ENCODE results near the gene DSCAML1.
A peak's percentile ranks its signal among the peaks of the same experiment; 100 is the strongest.

The DSCAML1 gene

DNA sequence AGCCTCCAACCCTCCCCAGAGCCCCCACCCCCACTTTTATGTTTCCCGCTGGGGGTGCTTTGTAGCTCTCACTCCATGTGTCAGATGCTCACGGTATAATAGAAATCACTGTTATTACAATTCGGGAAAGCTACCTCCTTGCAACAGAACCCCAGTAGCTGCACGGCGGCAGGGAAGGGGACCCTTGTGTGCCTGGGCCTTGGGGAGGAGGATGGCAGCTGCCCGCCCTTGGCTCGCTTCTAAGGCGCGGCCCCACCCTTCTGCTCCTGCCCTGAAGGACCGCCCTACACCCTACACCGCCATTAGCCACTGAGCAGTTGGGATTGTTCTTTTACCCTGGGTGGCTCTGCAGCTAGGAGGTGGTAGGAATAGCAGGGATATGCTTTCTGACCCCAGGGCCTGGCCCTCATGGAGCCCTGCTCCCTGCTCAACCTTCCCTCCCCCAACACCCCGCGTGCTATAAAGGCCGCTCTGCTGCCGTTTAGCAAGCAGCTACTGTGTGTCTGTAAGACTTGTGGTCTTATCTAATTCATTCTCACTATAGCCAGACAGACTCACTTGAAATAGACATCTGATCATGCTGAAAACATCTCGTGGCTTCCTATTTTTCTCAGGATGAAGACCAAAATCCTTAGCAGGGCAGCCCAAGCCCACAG, 249.7 kb downstream of the DSCAML1 start:
- DNase-seq (ENCODE audit: low spot score) = no peak

DNA sequence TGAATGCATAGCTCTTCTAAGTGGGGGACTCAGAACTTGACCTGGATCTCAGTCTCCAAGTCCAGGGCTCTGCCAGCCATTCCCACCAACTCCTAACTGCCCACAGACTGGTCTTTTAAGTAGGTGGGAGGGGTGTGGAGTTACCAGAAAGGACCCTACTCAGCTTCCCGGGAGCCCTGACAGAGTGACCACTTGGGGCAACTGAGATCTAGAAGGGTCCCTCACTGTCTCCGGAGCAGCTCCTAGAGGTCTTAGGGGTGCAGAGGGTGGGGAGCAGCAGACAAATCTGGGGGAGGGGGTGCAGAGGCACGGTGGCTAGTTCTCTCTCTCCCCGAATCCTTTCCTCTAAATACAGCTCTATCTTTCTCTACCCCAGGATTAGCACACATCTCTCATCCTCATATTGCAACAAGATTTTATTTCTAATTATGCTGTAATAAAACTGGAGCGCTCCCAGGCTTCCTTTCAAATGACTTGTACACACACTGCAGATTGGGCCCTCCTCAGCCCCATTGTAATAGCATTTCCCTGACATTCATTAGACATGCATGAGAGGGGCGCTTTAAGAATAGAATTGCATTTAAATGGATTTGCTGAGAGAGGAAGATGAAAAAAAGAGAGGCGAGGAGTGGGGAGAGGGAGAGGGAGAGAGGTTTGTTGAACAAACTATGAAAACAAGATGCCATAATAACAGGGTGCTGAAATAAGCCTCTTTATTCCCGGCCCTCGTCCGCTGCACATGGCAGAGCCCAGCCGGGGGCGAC, 250.4 kb downstream of the DSCAML1 start:
- no peak for DNase-seq (ENCODE audit: low spot score)

DNA sequence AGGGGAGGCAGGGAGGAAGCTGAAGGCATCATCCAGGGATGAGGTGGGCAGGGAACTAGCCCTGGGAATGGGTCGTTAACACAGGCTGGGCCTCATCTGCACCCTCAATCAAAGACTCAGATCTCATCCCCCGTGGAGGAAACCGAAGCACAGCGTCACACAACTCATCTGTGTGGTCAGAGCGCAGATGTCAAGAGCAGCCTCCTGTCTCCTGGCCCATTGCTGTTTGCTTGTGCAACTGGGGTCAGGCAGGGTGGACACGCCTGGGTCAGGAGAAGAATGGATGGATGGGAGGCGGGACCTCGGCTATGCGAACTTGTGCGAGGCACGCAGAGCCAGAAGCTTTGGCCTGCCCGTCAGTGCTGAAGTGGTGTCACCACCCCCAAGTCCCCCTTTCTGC, 251.3 kb downstream of the DSCAML1 start:
- DNase-seq (ENCODE audit: low spot score) = no peak

DNA sequence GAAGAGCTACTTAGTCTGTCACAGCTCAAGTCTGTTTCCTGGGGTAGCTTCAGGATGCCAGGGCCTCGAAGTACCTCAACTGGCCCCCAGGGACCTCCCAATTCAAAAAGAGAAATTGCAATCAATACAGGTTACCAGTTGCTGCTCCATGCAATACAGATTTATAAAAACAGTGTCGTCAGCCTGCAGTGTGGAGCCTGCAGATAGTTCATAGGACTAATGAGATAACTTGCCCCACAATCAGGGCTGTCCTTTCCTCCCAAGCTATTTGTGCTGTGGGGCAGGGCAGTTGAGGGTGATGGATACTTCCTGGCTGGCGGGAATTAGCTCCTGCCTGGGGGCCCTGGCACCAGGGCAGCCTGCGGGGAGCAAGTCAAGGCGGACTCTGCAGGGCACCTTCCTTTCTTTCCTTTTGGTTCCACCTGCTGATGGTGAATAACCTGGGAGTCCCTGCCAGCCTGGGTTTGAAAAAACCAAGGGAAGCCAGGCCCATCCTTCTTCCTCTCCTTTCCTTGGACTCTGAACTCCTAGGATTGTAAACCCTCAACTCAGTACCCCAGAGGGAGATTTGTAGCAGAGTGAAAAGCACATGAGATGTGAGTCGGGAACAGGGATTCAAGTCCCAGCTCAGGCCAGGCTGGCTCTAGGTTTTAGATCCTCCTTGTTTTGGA, 252.8 kb downstream of the DSCAML1 start:
- no peak for DNase-seq (ENCODE audit: low spot score)

DNA sequence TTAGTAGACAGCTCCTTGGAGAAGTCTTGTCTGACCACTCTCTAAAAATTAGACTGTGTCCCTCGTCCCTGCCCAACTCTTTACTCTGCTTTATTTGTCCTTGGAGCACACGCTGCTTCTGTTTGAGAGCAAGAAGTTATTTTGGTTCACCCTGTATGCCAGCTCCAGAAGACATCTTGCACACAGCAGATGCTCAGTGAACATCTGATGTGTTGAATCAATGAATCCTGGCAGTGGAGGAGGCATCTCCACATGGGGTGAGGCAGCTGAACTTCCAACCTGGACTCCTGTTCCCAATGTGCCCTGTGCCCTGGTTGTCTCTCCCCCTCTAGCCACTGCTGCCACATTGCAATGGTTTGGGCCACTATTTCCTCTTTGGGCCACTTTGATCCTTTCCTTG, 255.8 kb downstream of the DSCAML1 start:
- DNase-seq (ENCODE audit: low spot score) = no peak

DNA sequence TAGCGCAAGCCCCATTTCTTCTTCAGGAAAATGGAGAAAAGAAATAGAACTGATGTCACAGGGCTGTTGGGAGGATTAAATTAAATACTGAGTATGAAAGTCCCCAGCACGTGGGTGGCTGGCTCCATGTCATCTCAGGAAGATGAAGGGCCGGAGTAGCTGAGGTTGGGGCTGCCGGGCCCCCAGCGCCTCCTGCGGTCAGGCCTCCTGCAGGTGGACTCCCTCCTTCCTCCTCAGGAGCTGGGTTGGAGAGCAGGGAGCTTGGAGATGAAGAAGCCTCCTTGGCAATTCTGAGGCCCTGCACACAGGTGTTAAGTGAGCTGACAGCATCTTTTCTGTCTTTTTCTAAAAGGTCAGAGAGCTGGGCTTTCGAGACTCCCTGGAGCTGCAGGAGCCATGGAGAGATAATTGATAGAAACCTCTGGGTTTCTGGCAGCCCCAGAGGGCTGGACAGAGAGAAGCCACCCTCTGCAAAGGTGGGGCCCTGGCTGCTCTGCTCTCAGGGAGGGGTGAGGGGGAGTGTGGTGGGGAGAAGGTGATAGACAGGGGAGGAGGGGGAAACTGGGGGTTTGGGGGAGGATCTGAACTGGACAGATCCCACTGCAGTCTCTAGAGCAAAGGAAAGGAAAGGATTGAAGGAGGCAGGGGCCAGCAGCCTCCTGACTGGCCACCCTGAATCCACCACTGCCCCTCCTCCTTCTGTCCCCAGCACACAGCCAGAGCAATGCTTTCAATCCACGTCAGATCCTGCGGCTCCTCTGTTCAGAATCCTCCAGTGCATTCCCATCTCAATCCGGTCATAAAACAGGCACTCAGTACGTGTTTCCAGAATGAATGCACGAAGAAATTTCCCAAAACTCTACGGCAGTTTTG, 258.5 kb downstream of the DSCAML1 start:
- DNase-seq (ENCODE audit: low spot score) = peak; percentile 64

DNA sequence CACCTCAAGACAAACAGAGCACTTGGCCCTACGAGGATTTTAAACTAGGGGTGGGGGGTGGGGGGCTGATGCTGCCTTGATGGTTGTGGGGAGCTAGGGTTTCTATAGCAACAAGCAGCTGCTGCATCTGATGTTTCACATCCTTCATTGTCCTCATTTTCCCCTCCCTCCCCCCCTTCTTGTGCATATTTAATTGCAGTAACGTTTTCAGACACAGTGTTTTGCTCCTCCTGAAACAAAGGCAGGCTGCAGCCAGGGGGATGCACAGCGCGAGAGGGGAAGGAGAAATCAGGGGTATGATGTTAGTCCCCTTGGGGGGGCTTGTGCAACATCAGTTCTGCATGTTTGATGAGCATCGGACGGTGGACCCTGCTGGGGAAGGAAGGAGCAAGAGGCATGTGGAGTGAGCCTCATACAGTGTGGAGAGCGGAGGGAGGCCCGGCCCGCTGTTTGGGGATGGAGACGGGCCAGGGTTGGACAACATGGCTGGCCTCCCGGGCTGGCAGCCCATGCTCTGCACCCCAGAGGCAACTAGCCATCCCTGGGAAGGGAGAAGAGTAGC, 261.1 kb downstream of the DSCAML1 start:
- DNase-seq (ENCODE audit: low spot score) = peak; percentile 79

DNA sequence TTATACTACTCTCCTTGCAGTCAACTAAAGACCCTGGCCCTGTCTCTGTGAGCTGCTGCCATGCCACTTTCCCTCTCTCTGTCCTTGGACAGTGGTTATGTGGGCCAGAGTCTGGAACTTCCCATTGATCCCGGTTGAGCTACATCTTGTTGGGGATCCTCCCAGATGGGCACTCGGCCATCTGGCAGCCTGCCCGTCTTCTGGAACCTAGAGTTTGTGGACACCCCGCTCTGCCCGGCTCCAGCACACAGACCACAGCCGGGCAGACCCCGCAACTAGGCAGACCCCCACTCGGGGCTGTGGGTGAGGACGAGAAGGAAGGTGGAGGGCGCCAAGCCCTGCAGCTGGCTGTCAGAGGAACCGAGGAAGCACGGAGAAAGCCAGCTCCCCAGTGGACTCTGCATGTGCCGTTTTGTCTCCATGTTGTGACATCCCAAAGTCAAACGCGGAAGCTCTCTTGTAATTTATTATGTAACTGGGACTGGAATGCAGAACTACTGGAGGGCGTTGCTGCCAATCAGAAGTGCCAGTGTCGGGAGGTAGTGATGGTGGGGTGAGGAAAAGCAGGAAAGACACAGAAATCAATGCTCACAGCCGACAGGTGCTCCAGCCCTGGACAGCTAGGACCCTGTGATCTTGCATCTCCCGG, 261.7 kb downstream of the DSCAML1 start:
- peak; percentile 80 for DNase-seq (ENCODE audit: low spot score)

DNA sequence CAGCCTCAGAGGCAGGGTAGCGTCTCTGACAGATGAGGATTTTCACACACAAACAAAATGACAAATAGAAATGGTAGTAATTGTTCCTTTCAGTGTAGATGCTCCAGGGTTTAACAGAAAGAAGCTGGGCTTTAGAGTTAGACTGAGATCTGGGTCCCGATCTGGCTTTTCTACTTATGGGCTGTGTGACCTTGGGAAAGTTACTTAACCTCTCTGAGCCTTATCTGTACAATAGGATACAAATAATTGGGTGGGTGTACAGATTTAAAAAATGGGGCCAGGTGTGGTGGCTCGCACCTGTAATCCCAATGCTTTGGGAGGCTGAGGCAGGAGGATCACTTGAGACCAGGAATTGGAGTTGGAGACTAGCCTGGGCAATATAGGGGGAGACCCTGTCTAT, 264.4 kb downstream of the DSCAML1 start:
- DNase-seq (ENCODE audit: low spot score) = no peak

DNA sequence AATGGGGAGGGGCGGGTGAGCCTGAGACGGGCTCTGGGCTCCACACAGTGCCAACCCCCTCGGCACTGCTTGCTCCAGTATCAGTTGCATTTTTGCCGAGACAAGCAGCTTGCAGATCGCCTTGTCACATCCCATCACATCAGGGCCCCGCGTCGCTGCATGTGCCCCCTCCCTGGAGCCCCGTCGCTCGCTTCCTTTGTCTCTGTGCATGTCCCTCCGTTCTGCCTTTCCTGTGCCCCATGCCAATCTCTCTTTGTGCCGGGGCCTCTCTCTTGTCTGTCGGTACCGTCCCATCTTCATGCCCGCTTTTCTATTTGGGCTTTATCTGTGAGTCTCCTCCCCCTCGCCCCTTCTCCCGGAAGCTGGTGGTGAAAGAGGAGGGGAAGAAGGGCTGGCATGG, 267.2 kb downstream of the DSCAML1 start:
- DNase-seq (ENCODE audit: low spot score) = no peak

DNA sequence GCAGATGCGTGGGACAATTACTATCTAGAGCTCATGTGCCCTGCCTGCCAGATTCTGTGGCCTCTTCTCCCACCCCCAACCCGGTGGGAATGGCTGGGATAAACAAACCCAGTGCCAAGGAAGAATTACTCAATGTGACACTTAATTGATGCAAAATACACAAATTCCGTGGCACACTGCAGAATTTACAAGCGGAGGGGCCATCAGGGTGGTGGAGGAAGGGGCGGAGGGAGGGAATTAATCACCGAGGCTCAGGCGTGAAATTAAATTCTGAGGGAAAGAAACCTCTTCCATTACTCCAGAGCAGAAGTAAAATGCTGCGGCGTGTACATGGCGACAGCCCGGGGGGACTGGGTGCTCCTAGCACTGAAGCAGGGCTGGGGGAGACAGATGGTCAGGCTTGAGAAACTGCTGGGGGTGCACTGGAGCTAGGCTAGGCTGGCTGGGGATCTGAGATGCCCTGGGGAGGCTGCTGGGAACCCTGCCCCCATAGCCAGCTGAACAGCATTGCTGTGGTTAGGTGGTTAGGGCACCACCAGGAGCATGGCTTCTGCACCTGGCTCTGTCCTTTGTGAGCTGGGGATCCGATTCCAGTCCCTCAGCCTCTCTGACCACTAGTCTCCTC, 268.8 kb downstream of the DSCAML1 start:
- DNase-seq (ENCODE audit: low spot score) = no peak

DNA sequence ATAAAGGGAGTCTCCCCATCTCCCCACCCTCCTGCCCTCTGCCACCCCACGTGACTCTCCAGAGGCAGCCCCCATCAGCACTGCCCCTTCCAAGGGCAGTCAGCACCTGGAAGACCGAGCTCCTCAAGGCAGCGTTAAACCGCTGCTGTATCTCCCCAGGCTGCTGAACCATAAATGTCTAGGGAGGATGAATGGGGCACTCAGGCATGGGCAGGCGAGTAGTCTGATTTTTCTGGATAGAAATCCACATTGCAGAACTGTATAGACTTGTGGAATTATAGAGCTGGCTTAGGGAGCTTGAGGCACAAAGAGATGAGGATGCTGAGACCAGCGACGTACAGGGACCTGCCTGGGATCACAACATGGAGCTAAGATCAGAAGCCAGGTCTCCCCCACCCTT, 269.7 kb downstream of the DSCAML1 start:
- no peak for DNase-seq (ENCODE audit: low spot score)

DNA sequence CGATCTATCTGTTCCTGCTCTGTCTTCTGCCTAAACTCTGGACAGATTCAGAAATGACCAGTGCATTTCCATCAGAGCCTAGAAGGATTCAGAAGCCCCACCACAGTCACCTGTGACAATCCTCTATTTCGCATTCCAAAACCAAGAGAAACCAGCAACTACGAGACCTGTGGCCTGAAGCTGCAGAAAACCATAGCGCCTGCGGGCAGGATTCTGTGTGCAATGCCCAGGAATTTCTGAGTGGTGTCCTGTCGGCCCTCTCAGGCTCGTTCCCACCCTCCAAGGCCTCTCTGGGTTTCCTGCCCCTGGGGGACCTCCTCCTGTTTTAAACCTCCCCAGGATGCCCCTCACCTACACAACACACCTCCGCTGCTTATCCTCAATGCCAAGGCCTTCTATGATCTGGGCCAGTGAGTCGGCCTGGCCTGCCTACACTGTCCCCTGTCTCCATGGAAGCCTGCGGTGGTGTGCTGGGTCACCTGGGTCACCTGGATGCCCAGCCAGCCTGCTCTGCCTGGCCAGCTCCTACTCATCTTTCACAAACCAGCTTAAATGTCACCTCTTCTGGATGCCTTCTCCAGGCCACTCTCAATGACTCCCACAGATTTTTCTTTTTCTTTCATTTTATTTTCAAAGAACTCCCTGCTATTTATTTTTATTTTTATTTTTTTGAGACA, 271.0 kb downstream of the DSCAML1 start:
- no peak for DNase-seq (ENCODE audit: low spot score)

DNA sequence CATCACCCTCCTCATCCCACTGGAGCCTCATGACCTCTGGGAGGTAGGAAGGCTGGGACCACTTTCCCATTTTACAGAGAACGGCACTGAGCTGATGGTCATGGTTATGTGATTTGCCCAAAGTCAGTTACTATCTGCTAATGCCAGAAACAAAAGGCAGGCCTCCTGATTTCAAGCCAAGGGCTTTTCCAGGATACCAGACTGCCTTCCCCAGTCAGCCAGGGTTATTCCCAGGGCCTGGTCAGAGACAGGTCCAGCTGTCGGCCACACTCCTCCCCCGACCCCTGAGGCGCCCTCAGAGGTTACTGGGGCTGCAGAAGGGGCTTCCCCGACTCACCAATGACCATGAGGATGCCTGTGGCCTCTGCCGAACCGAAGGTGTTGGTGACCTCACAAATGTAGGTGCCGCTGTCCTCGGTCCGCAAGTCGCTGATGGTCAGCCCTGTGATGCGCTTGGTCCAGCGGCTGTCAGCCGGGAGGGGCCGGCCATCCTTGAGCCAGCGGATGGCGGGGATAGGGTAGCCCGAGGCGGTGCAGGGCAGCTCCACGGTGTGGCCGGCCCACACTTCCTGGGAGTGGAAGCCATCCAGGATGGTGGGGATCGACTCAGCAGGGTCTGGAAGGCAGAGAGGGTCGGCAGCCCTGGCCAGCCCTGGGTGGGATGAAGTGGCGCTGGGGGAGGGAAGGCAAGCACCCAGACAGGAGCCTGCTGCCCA, 272.4 kb downstream of the DSCAML1 start:
- no peak for DNase-seq (ENCODE audit: low spot score)

DNA sequence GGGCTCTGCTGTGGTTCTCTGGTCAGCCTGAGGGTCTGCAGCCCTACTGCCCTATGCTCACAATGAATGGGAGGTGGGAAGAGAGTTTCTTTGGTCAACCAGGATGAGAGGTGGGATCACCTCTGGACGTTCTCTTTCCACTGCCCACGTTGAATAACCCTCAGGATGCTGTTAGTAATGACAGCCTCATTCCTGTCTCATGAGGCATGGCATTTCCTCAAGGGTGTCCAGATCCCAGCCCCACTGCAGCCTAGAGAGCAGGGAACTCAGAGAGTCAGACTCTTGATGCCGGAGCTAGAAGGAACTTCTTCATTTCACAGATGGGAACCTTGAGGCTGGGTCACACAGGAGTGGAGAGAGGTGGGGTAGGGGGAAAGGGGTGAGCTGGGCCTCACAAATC, 273.3 kb downstream of the DSCAML1 start:
- DNase-seq (ENCODE audit: low spot score) = no peak

DNA sequence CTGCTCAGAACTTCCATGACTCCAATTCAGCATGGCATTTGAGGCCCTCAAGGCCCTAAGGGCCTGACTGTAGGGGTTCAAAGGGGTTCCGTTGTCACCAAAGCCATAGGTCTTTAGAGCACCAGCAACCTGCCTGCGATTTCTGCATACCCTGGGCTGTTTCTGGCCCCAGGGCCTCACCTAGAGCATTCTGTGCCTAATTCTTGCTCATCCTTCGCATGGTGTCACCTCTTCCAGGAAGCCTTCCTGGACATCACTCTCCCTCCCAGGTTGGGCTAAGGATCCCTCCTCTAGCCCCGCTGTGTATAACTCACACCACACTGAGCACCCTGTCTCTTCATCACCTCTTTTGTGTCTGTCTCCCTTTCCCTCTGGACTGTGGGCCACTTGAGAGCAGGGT, 275.0 kb downstream of the DSCAML1 start:
- no peak for DNase-seq (ENCODE audit: low spot score)

DNA sequence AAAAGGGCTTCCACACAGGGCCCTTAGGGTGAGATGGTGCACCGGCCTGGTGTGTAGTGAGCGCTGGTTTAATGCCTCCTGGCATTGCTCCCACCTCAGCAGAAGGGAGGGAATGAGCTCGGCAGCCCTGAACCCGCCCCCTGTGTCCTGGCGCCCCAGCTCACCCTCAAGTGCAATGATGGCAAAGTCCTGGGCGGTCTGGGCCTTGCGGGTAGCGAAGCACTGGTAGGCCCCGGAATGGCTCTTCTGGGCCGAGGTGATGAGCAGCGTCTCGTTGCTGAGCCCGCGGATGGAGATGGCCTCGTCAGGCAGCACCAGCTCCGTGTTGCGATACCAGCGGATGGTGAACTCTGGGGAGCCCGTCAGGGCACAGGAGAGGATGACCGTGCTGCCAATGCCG, 276.1 kb downstream of the DSCAML1 start:
- no peak for DNase-seq (ENCODE audit: low spot score)

DNA sequence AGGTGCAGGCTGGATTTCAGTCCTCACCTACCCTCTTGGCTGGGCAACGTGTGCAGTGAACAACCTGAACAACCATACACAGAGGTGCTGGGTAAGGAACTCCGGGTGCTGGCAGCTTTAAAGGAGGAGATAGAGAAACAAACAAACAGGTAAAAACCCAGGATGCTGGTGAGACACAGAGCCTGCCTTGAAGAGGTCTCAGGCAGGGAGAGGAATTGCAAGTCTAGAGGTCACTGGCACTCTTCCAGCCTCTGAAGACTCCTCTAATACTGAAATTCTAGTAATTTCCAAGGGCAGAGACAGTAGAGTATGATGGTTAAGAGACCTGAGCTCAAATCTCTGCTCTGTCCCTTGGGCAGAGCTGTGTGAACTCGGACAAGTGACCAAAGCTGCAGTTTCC, 276.8 kb downstream of the DSCAML1 start:
- no peak for DNase-seq (ENCODE audit: low spot score)

DNA sequence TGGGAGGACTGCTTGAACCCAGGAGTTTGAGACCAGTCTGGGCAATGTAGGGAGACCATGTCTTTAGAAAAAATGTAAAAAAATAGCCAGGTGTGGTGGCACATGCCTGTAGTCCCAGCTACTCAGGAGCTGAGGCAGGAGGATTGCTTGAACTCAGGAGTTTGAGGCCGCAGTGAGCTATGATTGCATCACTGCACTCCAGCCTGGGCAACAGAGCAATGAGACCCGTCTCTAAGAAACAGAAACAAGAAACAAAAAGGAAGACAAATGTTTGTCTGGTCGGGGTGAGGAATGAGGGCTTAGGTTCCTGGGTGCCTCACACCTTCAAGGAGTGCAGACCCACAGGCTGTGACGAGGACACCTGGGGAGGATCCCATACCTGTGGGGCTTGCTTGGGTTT, 277.4 kb downstream of the DSCAML1 start:
- no peak for DNase-seq (ENCODE audit: low spot score)

DNA sequence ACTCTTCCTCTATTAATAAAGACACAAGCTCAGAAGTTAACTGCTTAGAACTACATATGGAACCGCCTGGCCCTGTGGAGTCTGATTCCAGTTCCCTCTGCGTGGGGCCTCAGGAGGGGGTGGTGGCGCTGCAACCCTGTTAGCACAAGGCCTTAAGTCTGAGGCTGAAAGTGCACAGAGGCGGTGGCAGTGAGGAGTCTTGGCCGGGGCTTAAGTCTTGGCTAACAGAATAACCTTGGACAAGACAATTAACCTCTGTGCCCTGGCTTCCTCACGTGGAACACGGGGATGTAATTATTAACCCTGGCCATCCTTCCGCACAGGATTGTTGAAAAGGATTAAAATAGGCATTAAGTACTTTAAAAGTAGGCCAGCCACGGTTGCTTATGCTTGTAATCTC, 277.8 kb downstream of the DSCAML1 start:
- no peak for DNase-seq (ENCODE audit: low spot score)

Data from Ammon's horn (tissue), 1 donor.